Endothelial cell of umbilical vein (primary cell): ENCODE data around the gene TBC1D21. TPM values are rescaled to one million over a fixed set of nuclear protein-coding genes. Genes with fewer than 3 reads are reported as not detected.

Source experiments
- BruUV-seq: library from RNA; stranded (reverse); fragments of 400-500 nt; replicated peaks from 2 replicates; lab custom pipeline; 2021; lab: Mats Ljungman, UMichigan
- CTCF ChIA-PET: fragments of 300-600, 350-600 bp; sonication (Branson Sonifier 250); formaldehyde crosslinking; loops from one replicate; lab custom pipeline; 2021; ENCODE audit warnings: antibody characterized with exemption, inconsistent platforms; lab: Charles Lee
- POLR2A ChIA-PET: fragments of 300-600, 350-600 bp; sonication (Branson Sonifier 250); formaldehyde crosslinking; loops from one replicate; lab custom pipeline; 2021; ENCODE audit warnings: antibody characterized with exemption, inconsistent platforms; lab: Charles Lee
- DNase-seq: peaks from one replicate; pipeline ENCODE4 v3.0.0-alpha.2; 2011; ENCODE audit warnings: low read depth, low spot score
- FAIRE-seq: peaks from 2 replicates; lab custom pipeline; 2011; peaks lifted over from hg19 to GRCh38; lab: Jason Lieb, UNC
- H2AFZ ChIP-seq: 2 replicates; pipeline ENCODE4 v1.6.0; 2012; ENCODE audit warnings: low read depth, low read length, control low read depth, inconsistent platforms
- H3K27ac ChIP-seq: 2 replicates; pipeline ENCODE4 v1.5.1; 2011; ENCODE audit warnings: low read depth, mild to moderate bottlenecking, control low read depth, low read length, moderate library complexity; ENCODE audit not compliant: insufficient read depth
- H3K27me3 ChIP-seq, 2 experiments: 2 replicates each; pipeline versions ENCODE4 v1.6.0 to v1.6.1; 2011; ENCODE audit warnings: low read length in 2 of 2, mixed read lengths in 1 of 2; ENCODE audit not compliant: control insufficient read depth in 2 of 2, insufficient read depth in 2 of 2
- H3K36me3 ChIP-seq, 2 experiments: 2 replicates in 1 of 2; 3 replicates in 1 of 2; pipeline ENCODE4 v1.5.1; 2011; ENCODE audit warnings: low read length in 2 of 2, mild to moderate bottlenecking in 1 of 2, moderate library complexity in 1 of 2; ENCODE audit not compliant: control insufficient read depth in 2 of 2, insufficient read depth in 2 of 2; ENCODE audit errors: extremely low read depth in 1 of 2
- H3K4me1 ChIP-seq: 3 replicates; pipeline ENCODE4 v1.5.1; 2011; ENCODE audit warnings: mild to moderate bottlenecking, low read length; ENCODE audit not compliant: control insufficient read depth, insufficient read depth; ENCODE audit errors: extremely low read depth
- H3K4me2 ChIP-seq: 2 replicates; pipeline ENCODE4 v1.6.1; 2011; ENCODE audit warnings: low read length, control low read depth, mixed read lengths; ENCODE audit not compliant: insufficient read depth
- H3K4me3 ChIP-seq, 3 experiments: fragments of 200-600 bp in 1 of 3; sonication (generic), shearing (Covaris generic) in 1 of 3; replicated peaks in 1 of 3; 2 replicates each; pipeline ENCODE4 v1.5.1; 2011 to 2016; ENCODE audit warnings: control low read depth in 3 of 3, low read length in 3 of 3, mild to moderate bottlenecking in 2 of 3, inconsistent platforms in 1 of 3, low read depth in 1 of 3, moderate library complexity in 1 of 3; ENCODE audit not compliant: insufficient read depth in 1 of 3
- H3K79me2 ChIP-seq: 2 replicates; pipeline ENCODE4 v1.6.0; 2012; ENCODE audit warnings: low read length, inconsistent platforms; ENCODE audit not compliant: control insufficient read depth, insufficient read depth
- H3K9ac ChIP-seq: replicated peaks from 2 replicates; pipeline ENCODE3; 2011; ENCODE audit warnings: low read length, control low read depth; ENCODE audit not compliant: insufficient read depth; ENCODE audit errors: extremely low read depth
- H3K9me1 ChIP-seq: replicated peaks from 3 replicates; pipeline ENCODE4 v1.6.0; 2011; ENCODE audit warnings: mild to moderate bottlenecking, low read length; ENCODE audit not compliant: control insufficient read depth, insufficient read depth; ENCODE audit errors: extremely low read depth
- H3K9me3 ChIP-seq: replicated peaks from 2 replicates; pipeline ENCODE4 v1.5.1; 2012; ENCODE audit warnings: low read length, inconsistent platforms; ENCODE audit not compliant: control insufficient read depth, insufficient read depth
- H4K20me1 ChIP-seq: replicated peaks from 2 replicates; pipeline ENCODE3; 2011; ENCODE audit warnings: mild to moderate bottlenecking, low read length; ENCODE audit not compliant: control insufficient read depth, insufficient read depth; ENCODE audit errors: extremely low read depth
- EZH2 ChIP-seq: IDR thresholded peaks from 2 replicates; pipeline ENCODE4 v1.6.1; 2012; ENCODE audit warnings: borderline replicate concordance, low read depth, mild to moderate bottlenecking, moderate library complexity, low read length, inconsistent platforms; ENCODE audit not compliant: severe bottlenecking
- FOS ChIP-seq: IDR thresholded peaks from 2 replicates; pipeline ENCODE4 v1.6.1; 2011; ENCODE audit warnings: mild to moderate bottlenecking, low read length, moderate library complexity, borderline replicate concordance; ENCODE audit not compliant: insufficient read depth
- GATA2 ChIP-seq: IDR thresholded peaks from 2 replicates; pipeline ENCODE4 v1.7.0; 2011; ENCODE audit warnings: low read depth, mild to moderate bottlenecking, moderate library complexity, mixed read lengths, low read length; ENCODE audit not compliant: insufficient read length, insufficient read depth
- JUN ChIP-seq: IDR thresholded peaks from 2 replicates; pipeline ENCODE4 v1.6.1; 2011; ENCODE audit warnings: borderline replicate concordance, low read depth; ENCODE audit not compliant: insufficient read length, insufficient read depth
- MAX ChIP-seq: IDR thresholded peaks from 2 replicates; pipeline ENCODE4 v1.6.1; 2011; ENCODE audit not compliant: insufficient read depth, insufficient read length
- dilution Hi-C: fragments of 300-500 bp; cut with MboI; formaldehyde crosslinking; loops from one replicate; pipeline ENCODE4 v1.15.0; 2019; ENCODE audit warnings: low sequenced_read_pairs; ENCODE audit not compliant: extremely low pct_ligation_motif_present
- intact Hi-C: fragments of 100-400 bp; cut with micrococcal nuclease; formaldehyde crosslinking; loops from one replicate; pipeline ENCODE4 v1.10.0; 2022
- polyA plus RNA-seq, 4 experiments: library from polyadenylated mRNA; depleted of rRNA in 3 of 4; stranded (reverse) in 3 of 4; unstranded in 1 of 4; fragments of >200 nt; gene quantifications; 2 replicates each; pipeline versions ENCODE4 v1.2.1 to v1.2.3, GENCODE V29; 2011 to 2012; ENCODE audit warnings: missing spikeins in 1 of 4
- total RNA-seq: library from RNA; stranded (reverse); gene quantifications from 2 replicates; pipeline ENCODE4 v1.2.3, GENCODE V29; 2021

The TBC1D21 gene
- total and polyA plus RNA-seq, 2 donors (not counting 3 experiments of a cell fraction or from before 2014, with no cell fraction given): not detected

DNA sequence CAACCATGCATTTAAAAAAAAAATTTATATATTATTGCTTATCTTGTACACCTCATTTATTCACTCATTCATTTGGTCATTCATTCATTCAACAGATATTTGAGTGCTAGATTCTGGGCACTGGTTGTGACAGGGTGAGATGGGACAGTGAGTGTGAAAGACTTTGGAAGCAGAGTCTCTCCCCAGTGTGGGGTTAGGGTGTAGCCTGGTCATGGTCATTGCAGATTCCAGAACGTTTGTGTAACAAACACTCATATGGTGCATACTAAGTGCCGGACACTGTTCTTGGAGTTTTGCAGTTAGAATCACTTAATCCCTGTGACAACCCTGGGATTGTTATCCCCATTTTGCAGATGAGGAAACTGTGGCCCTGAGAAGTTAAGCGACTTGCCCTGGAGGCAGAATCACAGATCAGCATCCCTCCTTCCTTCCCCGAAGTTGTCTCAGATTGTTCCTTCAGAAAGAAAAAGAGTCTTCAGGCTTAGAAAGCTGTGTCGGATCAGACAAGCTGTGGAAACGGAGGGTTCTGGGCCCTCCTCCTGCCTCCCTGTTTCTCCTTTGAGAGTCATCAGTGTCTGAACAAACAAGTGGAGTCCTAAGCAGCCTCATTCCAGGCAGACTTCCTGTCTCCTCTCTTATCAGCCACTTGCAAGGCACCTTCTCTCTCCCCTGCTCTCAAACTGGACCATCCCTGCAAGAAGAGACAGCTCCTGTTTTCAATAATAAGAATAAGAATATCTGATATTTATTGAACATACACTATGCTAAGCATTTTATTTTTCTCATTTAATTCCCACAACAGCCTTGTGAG is 59.2 kb downstream of the TBC1D21 start:
- Histone ChIP-seq H3K27ac (no peak overlapping the region), H3K27me3 (no peaks in the 10 kb centered on the region), H2AFZ (no peak overlapping the region), H3K9ac (no peak overlapping the region), H4K20me1 (no peaks in the 10 kb centered on the region), H3K79me2 (no peaks in the 10 kb centered on the region), H3K9me1 (no peaks in the 10 kb centered on the region), H3K36me3 (no peaks in the 10 kb centered on the region), H3K4me2 (no peak overlapping the region), H3K4me3 (no peak overlapping the region), H3K9me3 (no peaks in the 10 kb centered on the region), H3K4me1 (peaks cover 24% of the 10 kb centered on the region)
- POLR2A ChIA-PET: no interaction called here
- FAIRE-seq: peak; percentile 83
- CTCF ChIA-PET: interaction anchor here (0.6 to 4.4 kb wide), 5 partner anchors 9 to 117 kb away, joined by 3 to 17 read pairs (median 5); no protein-coding TSS in a partner anchor
- dilution Hi-C loops: no loop called here
- TF ChIP-seq GATA2 (peak; percentile 34), EZH2 (no peak)
- intact Hi-C loops: no loop called here
- peak; percentile 61 for DNase-seq
- no TSS peak for BruUV-seq

- H3K4me1 ChIP-seq: peaks cover 24% of the 10 kb centered on the region
- TF ChIP-seq JUN: no peak
- no peak for TF ChIP-seq MAX
- no peak for TF ChIP-seq EZH2
- peak; percentile 68 for TF ChIP-seq GATA2
- no peak for TF ChIP-seq FOS
- H3K9me1 ChIP-seq: no peaks in the 10 kb centered on the region
- BruUV-seq: no TSS peak
- CTCF ChIA-PET: interaction anchor here (0.9 to 4.4 kb wide), 7 partner anchors 9 to 373 kb away, joined by 3 to 29 read pairs (median 4); partner anchors contain the start of gene LOXL1
- H4K20me1 ChIP-seq: no peaks in the 10 kb centered on the region
- FAIRE-seq: no peak
- dilution Hi-C loops: no loop called here
- H3K9me3 ChIP-seq: no peaks in the 10 kb centered on the region
- DNase-seq: no peak
- H3K9ac ChIP-seq: no peak overlapping the region
- H3K27ac ChIP-seq: no peak overlapping the region
- H2AFZ ChIP-seq: no peak overlapping the region
- H3K27me3 ChIP-seq: no peaks in the 10 kb centered on the region
- intact Hi-C loops: no loop called here
- POLR2A ChIA-PET: interaction anchor here (0.5 kb wide), 1 partner anchor 20 kb away, joined by 4 read pairs; no protein-coding TSS in a partner anchor
- H3K4me3 ChIP-seq: no peak overlapping the region
- no peaks in the 10 kb centered on the region for H3K36me3 ChIP-seq
- H3K4me2 ChIP-seq: no peak overlapping the region
- no peaks in the 10 kb centered on the region for H3K79me2 ChIP-seq
These were observed 60.9 kb downstream of the TBC1D21 start for GRCh38 chr15:73934281-73934680.
